KMS-11 (cell line): Measurements from ENCODE around the gene TUBA1C.

Experiments used
- H2AFZ ChIP-seq: fragments of 200-600 bp; sonication (generic); 2 replicates; pipeline ENCODE4 v1.6.1; 2016; ENCODE audit warnings: antibody characterized with exemption, mixed run types, low read depth
- H3K27ac ChIP-seq: fragments of 200-600 bp; sonication (generic); 2 replicates; pipeline ENCODE4 v1.6.1; 2016; ENCODE audit warnings: mild to moderate bottlenecking, mixed run types
- H3K27me3 ChIP-seq: fragments of 200-600 bp; sonication (generic); 2 replicates; pipeline ENCODE4 v1.6.1; 2017; ENCODE audit warnings: mild to moderate bottlenecking, low read depth, mixed run types, moderate library complexity; ENCODE audit not compliant: insufficient read depth
- H3K36me3 ChIP-seq: fragments of 200-600 bp; sonication (generic); 2 replicates; pipeline ENCODE4 v1.6.1; 2017; ENCODE audit warnings: mild to moderate bottlenecking, mixed run types; ENCODE audit not compliant: insufficient read depth
- H3K4me1 ChIP-seq: fragments of 200-600 bp; sonication (generic); 2 replicates; pipeline ENCODE4 v1.6.1; 2016; ENCODE audit warnings: mild to moderate bottlenecking, low read depth, mixed run types; ENCODE audit not compliant: poor library complexity, severe bottlenecking
- H3K4me2 ChIP-seq: fragments of 200-600 bp; sonication (generic); 2 replicates; pipeline ENCODE4 v1.7.0; 2016; ENCODE audit warnings: mild to moderate bottlenecking, mixed run types
- H3K4me3 ChIP-seq: fragments of 200-600 bp; sonication (generic); IDR thresholded peaks from 2 replicates; pipeline ENCODE4 v1.6.1; 2017; ENCODE audit warnings: low read depth, low read length, mixed read lengths; ENCODE audit not compliant: insufficient read depth
- H3K79me2 ChIP-seq: fragments of 200-600 bp; sonication (generic); 2 replicates; pipeline ENCODE4 v1.6.1; 2016; ENCODE audit warnings: low read depth, mixed run types; ENCODE audit not compliant: insufficient read depth
- H3K9ac ChIP-seq: fragments of 200-600 bp; sonication (generic); 2 replicates; pipeline ENCODE4 v1.6.1; 2016; ENCODE audit warnings: mild to moderate bottlenecking, mixed run types
- H4K20me1 ChIP-seq: fragments of 200-600 bp; sonication (generic); 2 replicates; pipeline ENCODE4 v1.6.1; 2016; ENCODE audit warnings: mild to moderate bottlenecking, mixed run types; ENCODE audit not compliant: insufficient read depth
- CTCF ChIP-seq: fragments of 200-600 bp; sonication (generic); conservative IDR thresholded peaks from 2 replicates; pipeline ENCODE4 v1.6.1; 2017; ENCODE audit warnings: low read depth, mild to moderate bottlenecking, antibody characterized with exemption, low read length, moderate library complexity, mixed read lengths

Gene TUBA1C

GRCh38 chr12:49230176-49230804 lies 34.6 kb upstream of the TUBA1C start:
- Histone ChIP-seq H3K27ac (no peak overlapping the region), H3K4me1 (peaks cover 9% of the 10 kb centered on the region), H3K4me3 (no peak overlapping the region), H3K9ac (no peak overlapping the region), H3K79me2 (no peaks in the 10 kb centered on the region), H3K4me2 (no peak overlapping the region), H3K36me3 (no peaks in the 10 kb centered on the region), H3K27me3 (no peaks in the 10 kb centered on the region), H2AFZ (no peak overlapping the region), H4K20me1 (no peaks in the 10 kb centered on the region)
- TF ChIP-seq CTCF: no peak

GRCh38 chr12:49230805-49231194 lies 34.1 kb upstream of the TUBA1C start:
- H3K36me3 ChIP-seq: no peaks in the 10 kb centered on the region
- no peak for TF ChIP-seq CTCF
- no peak overlapping the region for H3K4me3 ChIP-seq
- no peak overlapping the region for H3K9ac ChIP-seq
- no peaks in the 10 kb centered on the region for H3K79me2 ChIP-seq
- H3K4me2 ChIP-seq: no peak overlapping the region
- no peak overlapping the region for H2AFZ ChIP-seq
- H3K27ac ChIP-seq: no peak overlapping the region
- H4K20me1 ChIP-seq: no peaks in the 10 kb centered on the region
- no peaks in the 10 kb centered on the region for H3K27me3 ChIP-seq
- peaks cover 12% of the 10 kb centered on the region for H3K4me1 ChIP-seq

- Histone ChIP-seq H2AFZ (no peak overlapping the region), H3K4me3 (no peak overlapping the region), H3K79me2 (no peaks in the 10 kb centered on the region), H3K27ac (no peak overlapping the region), H3K4me1 (peaks cover 12% of the 10 kb centered on the region), H3K4me2 (no peak overlapping the region), H4K20me1 (no peaks in the 10 kb centered on the region), H3K27me3 (no peaks in the 10 kb centered on the region), H3K36me3 (no peaks in the 10 kb centered on the region), H3K9ac (no peak overlapping the region)
- TF ChIP-seq CTCF: no peak
Observed at GRCh38 chr12:49231878-49232655, 32.8 kb upstream of the TUBA1C start.

- Histone ChIP-seq H3K4me3 (no peak overlapping the region), H3K4me1 (peaks cover 12% of the 10 kb centered on the region), H4K20me1 (no peaks in the 10 kb centered on the region), H3K9ac (no peak overlapping the region), H2AFZ (peak overlapping the region; percentile 70; the same call in 1 of the 2 replicates), H3K27me3 (no peaks in the 10 kb centered on the region), H3K27ac (no peak overlapping the region), H3K4me2 (no peak overlapping the region), H3K36me3 (no peaks in the 10 kb centered on the region), H3K79me2 (no peaks in the 10 kb centered on the region)
- TF ChIP-seq CTCF: no peak
Observed at GRCh38 chr12:49232940-49233841, 31.7 kb upstream of the TUBA1C start.
